Naive thymus-derived CD8-positive, alpha-beta T cell (primary cell): ENCODE measurements around the gene PRSS23. TPM values are rescaled to one million over a fixed set of nuclear protein-coding genes. Genes with fewer than 3 reads are reported as not detected.
"Not testable (repeated sequence)": the region's sequence is repeated elsewhere in the genome, so short reads cannot be mapped to it uniquely, and the experiment has no call there.

Experiments
- ATAC-seq, 2 donors: fragments of 150-1000 bp; cut with Tn5 transposase in 1 of 2; sonication (Bioruptor Pico), chemical (Tn5 transposase) in 1 of 2; 1 replicate in 1 of 2; 2 replicates in 1 of 2; pipeline ENCODE4 v1.10.0; 2021; ENCODE audit warnings: mild to moderate bottlenecking in 2 of 2, moderate library complexity in 2 of 2
- POLR2A ChIA-PET: fragments of 350-600 bp; sonication (Branson Sonifier 250); formaldehyde crosslinking; loops from one replicate; lab custom pipeline; 2021; ENCODE audit warnings: antibody characterized with exemption; lab: Charles Lee
- DNase-seq, 10 donors: peaks; one replicate each; pipeline versions ENCODE4 v3.0.0 to v3.0.0-alpha.2; 2020 to 2022
- H3K27ac Mint-ChIP-seq, 10 donors: one replicate each; pipeline ENCODE4 v1.8.0; 2020 to 2022; ENCODE audit warnings: mild to moderate bottlenecking in 10 of 10, mixed read lengths in 10 of 10, moderate library complexity in 4 of 10, inconsistent platforms in 1 of 10
- H3K27me3 Mint-ChIP-seq, 5 donors: one replicate each; pipeline ENCODE4 v1.8.0; 2021 to 2022; ENCODE audit warnings: mixed read lengths in 5 of 5
- H3K36me3 Mint-ChIP-seq, 3 donors: one replicate each; pipeline ENCODE4 v1.8.0; 2020 to 2022; ENCODE audit warnings: mixed read lengths in 3 of 3, mild to moderate bottlenecking in 2 of 3, inconsistent platforms in 1 of 3
- H3K4me1 Mint-ChIP-seq, 4 donors: one replicate each; pipeline ENCODE4 v1.8.0; 2021 to 2022; ENCODE audit warnings: mixed read lengths in 4 of 4
- H3K4me3 Mint-ChIP-seq, 10 donors: one replicate each; pipeline ENCODE4 v1.8.0; 2020 to 2022; ENCODE audit warnings: mild to moderate bottlenecking in 10 of 10, mixed read lengths in 10 of 10, moderate library complexity in 6 of 10, inconsistent platforms in 1 of 10
- H3K9me3 Mint-ChIP-seq, 9 donors: one replicate each; pipeline ENCODE4 v1.8.0; 2020 to 2022; ENCODE audit warnings: mixed read lengths in 9 of 9, mild to moderate bottlenecking in 3 of 9, inconsistent platforms in 1 of 9, moderate library complexity in 1 of 9
- polyA plus RNA-seq, 3 donors: library from polyadenylated mRNA; unstranded; fragments of 300-500 nt; fragmentation: Illumina TruSeq; gene quantifications; one replicate each; pipeline ENCODE4 v1.2.3, GENCODE V29; 2021
- total RNA-seq, 8 experiments: library from RNA in 2 of 8; stranded (reverse) in 2 of 8; gene quantifications; one replicate each; pipeline ENCODE4 v1.2.3 and lab custom pipeline; 2021 to 2026

PRSS23 gene
- total and polyA plus RNA-seq, 5 experiments from 2014 or later: 0.11 to 17.6 (median 0.36) TPM; not detected in 1

DNA sequence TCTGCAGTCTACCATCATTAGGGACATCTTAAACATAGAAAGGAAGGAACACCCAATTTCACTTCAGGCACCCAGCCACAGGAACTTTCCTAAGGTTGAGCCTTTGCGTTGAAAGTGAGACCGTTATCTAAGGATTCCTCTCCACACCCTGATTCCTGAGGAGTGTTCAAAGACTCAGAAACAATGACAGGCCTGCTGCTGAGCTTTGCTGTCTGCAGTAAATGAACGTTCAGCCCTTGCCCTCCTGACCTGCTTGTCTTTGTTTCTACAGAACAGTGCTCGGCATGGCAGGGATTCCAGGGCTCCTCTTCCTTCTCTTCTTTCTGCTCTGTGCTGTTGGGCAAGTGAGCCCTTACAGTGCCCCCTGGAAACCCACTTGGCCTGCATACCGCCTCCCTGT lies 7.0 kb downstream of the PRSS23 start:
- DNase-seq: no peak
- H3K4me1 Mint-ChIP-seq: peaks cover 0 to 15% (median 0%) of the 10 kb centered on the region in 4 donors
- H3K36me3 Mint-ChIP-seq: no peaks in the 10 kb centered on the region
- H3K9me3 Mint-ChIP-seq: no peaks in the 10 kb centered on the region
- ATAC-seq: no peak
- H3K27me3 Mint-ChIP-seq: peaks cover 9 to 63% (median 23%) of the 10 kb centered on the region in 5 donors
- POLR2A ChIA-PET: no interaction called here
- peak overlapping the region in 1 of 10 donors; percentile 11 for H3K27ac Mint-ChIP-seq
- no peak overlapping the region for H3K4me3 Mint-ChIP-seq

DNA sequence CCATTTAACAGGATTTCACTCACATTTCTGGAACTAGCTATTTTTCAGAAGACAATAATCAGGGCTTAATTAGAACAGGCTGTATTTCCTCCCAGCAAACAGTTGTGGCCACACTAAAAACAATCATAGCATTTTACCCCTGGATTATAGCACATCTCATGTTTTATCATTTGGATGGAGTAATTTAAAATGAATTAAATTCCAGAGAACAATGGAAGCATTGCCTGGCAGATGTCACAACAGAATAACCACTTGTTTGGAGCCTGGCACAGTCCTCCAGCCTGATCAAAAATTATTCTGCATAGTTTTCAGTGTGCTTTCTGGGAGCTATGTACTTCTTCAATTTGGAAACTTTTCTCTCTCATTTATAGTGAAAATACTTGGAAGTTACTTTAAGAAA lies 9.2 kb downstream of the PRSS23 start:
- Mint-ChIP-seq H3K27ac (no peak overlapping the region), H3K9me3 (no peaks in the 10 kb centered on the region), H3K27me3 (peaks cover 6 to 49% (median 12%) of the 10 kb centered on the region in 5 donors), H3K4me1 (peaks cover 0 to 15% (median 0%) of the 10 kb centered on the region in 4 donors), H3K4me3 (no peak overlapping the region), H3K36me3 (no peaks in the 10 kb centered on the region)
- POLR2A ChIA-PET: no interaction called here
- DNase-seq (no peak), ATAC-seq (no peak)

DNA sequence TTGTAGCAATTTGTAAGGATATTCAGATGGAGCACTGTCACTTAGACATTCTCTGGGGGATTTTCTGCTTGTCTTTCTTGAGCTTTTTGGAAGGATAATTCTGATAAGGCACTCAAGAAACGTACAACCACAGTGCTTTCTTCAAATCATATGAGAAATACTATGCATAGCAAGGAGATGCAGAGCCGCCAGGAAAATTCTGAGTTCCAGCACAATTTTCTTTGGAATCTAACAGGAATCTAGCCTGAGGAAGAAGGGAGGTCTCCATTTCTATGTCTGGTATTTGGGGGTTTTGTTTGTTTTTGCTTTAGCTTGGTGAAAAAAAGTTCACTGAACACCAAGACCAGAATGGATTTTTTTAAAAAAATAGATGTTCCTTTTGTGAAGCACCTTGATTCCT lies 9.9 kb downstream of the PRSS23 start:
- H3K4me3 Mint-ChIP-seq: no peak overlapping the region
- peaks cover 0 to 15% (median 0%) of the 10 kb centered on the region in 4 donors for H3K4me1 Mint-ChIP-seq
- DNase-seq: no peak
- peaks cover 4 to 42% (median 8%) of the 10 kb centered on the region in 5 donors for H3K27me3 Mint-ChIP-seq
- no peaks in the 10 kb centered on the region for H3K36me3 Mint-ChIP-seq
- no peak for ATAC-seq
- H3K27ac Mint-ChIP-seq: no peak overlapping the region
- no peaks in the 10 kb centered on the region for H3K9me3 Mint-ChIP-seq
- POLR2A ChIA-PET: no interaction called here

DNA sequence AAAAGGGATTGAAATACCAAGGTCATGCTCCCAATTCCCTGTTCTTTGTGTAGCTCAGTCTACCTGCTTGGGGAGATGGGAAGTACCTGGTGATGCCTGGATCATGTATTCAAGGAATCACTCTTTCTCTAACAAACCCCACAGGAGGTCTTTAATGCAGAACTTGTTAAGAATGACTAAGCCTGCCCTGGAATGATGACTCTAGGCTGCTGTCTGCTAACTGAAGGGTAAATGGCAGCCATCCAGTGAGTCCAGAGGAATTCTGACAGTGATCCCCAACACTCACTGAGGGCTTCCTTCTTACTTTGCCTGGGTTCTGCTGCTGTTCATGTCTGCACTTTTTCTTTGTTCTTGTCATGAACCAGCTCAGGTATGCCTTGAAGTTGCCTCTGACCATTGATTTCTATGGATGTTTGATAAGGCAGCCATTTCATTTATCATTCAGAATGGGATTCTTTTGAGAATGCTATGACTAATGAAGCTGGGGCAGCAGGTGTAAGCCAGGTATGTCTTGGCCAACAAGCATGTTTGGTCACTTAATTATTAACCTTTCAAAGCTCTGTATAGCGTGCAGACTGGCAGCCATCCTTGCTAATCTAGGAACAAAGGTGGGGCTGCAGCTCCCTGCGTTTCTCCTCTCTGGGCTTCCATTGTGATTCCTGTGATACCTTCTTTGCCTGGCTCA lies 11.4 kb downstream of the PRSS23 start:
- Mint-ChIP-seq H3K27me3 (peaks cover 3 to 41% (median 8%) of the 10 kb centered on the region in 5 donors), H3K4me3 (no peak overlapping the region), H3K4me1 (peaks cover 0 to 3% (median 0%) of the 10 kb centered on the region in 4 donors), H3K9me3 (no peaks in the 10 kb centered on the region), H3K36me3 (no peaks in the 10 kb centered on the region), H3K27ac (no peak overlapping the region)
- POLR2A ChIA-PET: no interaction called here
- DNase-seq: no peak
- no peak for ATAC-seq

DNA sequence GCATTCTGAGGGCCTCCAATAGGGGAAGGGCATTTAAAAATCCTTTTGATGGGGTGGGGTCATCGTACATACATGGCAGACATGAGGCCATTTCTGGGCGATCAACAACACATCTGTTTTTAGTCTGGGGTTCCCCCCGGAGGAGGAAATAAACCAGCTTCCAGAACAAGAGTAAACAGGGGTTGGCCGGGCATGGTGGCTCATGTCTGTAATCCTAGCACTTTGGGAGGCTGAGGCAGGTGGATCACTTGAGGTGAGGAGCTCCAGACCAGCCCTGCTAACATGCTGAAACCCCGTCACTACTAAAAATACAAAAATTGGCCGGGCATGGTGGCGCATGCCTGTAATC lies 12.0 kb downstream of the PRSS23 start:
- no peaks in the 10 kb centered on the region for H3K4me1 Mint-ChIP-seq
- no peaks in the 10 kb centered on the region for H3K36me3 Mint-ChIP-seq
- no peak overlapping the region for H3K27ac Mint-ChIP-seq
- H3K4me3 Mint-ChIP-seq: no peak overlapping the region
- POLR2A ChIA-PET: no interaction called here
- peaks cover 3 to 36% (median 8%) of the 10 kb centered on the region in 5 donors for H3K27me3 Mint-ChIP-seq
- no peaks in the 10 kb centered on the region for H3K9me3 Mint-ChIP-seq
- ATAC-seq: no peak
- no peak for DNase-seq

DNA sequence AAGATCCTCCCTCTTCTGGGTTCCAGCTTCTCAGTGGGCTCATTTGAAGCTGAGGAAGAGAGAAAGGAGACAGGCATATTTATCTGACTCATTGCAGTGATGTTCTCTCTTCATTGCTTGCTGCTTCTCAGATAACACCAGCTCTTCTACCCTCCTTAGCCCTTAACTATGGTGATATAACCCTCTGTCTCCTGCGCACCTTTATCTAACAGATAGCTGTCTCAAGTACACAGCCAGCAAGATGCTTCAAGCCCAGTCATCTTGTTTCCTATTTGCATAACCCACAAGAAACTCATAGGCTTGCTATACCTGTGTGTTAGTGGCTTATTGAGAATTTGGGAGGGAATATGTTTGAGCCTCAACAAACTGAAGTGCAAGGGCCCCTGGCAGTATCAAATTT lies 12.6 kb downstream of the PRSS23 start:
- peaks cover 6 to 30% (median 7%) of the 10 kb centered on the region in 5 donors for H3K27me3 Mint-ChIP-seq
- H3K4me3 Mint-ChIP-seq: no peak overlapping the region
- POLR2A ChIA-PET: no interaction called here
- no peak overlapping the region for H3K27ac Mint-ChIP-seq
- DNase-seq (no peak), ATAC-seq (no peak)
- no peaks in the 10 kb centered on the region for H3K4me1 Mint-ChIP-seq
- H3K36me3 Mint-ChIP-seq: no peaks in the 10 kb centered on the region
- H3K9me3 Mint-ChIP-seq: no peaks in the 10 kb centered on the region

DNA sequence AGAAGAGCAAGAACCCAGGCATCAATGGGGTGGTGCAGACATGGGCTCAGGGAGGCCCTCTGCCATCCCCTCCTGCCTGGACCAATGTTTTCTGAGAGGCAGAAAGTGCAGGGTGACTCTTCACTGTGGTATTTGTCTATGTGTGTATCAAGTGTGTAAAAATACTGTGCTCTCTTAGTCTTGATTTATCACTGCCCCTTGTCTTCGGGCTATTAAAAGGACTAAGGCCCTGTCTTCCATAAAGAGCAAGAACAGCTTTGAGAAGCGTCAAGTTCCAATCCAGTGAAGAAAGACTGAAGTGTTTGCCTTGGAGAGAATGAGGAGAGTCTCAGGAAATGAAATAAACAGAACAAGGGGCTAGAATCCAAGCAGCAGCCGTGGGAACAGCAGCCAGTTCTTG lies 14.4 kb downstream of the PRSS23 start:
- H3K27me3 Mint-ChIP-seq: peaks cover 3 to 22% (median 6%) of the 10 kb centered on the region in 5 donors
- peak in 1 of 2 donors; percentile 6 for ATAC-seq
- no peaks in the 10 kb centered on the region for H3K36me3 Mint-ChIP-seq
- no peaks in the 10 kb centered on the region for H3K9me3 Mint-ChIP-seq
- H3K4me1 Mint-ChIP-seq: peaks cover 0 to 6% (median 2%) of the 10 kb centered on the region in 4 donors
- DNase-seq: no peak
- POLR2A ChIA-PET: no interaction called here
- H3K4me3 Mint-ChIP-seq: no peak overlapping the region
- no peak overlapping the region for H3K27ac Mint-ChIP-seq

DNA sequence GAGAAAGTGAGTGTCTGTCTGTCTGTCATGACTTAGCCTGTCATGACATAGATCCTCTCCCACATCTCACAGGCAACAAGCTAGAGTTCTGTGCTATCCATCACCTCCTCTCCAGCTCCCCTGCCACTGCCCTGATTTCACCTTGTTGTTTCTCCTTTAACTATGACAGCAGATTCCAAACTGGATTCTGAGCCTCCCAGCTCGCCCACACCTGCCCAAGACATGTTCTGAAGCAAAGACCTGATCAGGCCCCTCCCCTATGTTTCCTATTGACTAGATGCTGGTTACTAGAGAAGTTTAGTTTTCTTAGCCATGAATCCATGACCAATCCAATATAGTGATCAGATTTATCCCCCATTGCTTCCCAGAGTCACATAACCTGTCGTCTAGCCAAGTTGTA lies 15.4 kb downstream of the PRSS23 start:
- Mint-ChIP-seq H3K27ac (no peak overlapping the region), H3K4me3 (no peak overlapping the region), H3K9me3 (no peaks in the 10 kb centered on the region), H3K4me1 (peaks cover 0 to 6% (median 2%) of the 10 kb centered on the region in 4 donors), H3K27me3 (peaks cover 3 to 22% (median 6%) of the 10 kb centered on the region in 5 donors), H3K36me3 (no peaks in the 10 kb centered on the region)
- no peak for DNase-seq
- POLR2A ChIA-PET: no interaction called here
- ATAC-seq: no peak

DNA sequence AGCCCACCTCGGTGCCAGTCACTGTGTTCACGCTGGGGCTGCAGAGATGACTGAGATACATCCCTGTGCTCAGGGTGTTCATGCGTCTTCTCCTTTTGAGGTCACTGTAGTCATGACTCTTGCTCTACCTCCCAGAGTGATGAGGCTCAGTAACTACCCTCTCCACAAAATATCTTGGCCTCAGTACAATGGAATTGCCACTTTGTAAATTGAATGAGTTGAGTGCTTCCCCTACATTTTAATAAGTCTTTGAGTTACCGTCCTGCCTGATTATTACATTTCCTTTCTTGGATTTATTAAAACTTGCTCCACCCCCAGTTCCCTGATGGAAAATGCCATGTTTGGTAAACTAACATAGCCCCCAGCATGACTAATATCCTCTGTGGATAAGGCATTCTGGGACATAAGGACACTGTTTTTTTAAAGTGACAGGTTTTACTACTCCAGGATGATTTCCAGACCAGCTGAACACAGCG lies 15.9 kb downstream of the PRSS23 start:
- H3K9me3 Mint-ChIP-seq: no peaks in the 10 kb centered on the region
- H3K36me3 Mint-ChIP-seq: no peaks in the 10 kb centered on the region
- POLR2A ChIA-PET: no interaction called here
- peaks cover 3 to 22% (median 6%) of the 10 kb centered on the region in 5 donors for H3K27me3 Mint-ChIP-seq
- no peak overlapping the region for H3K27ac Mint-ChIP-seq
- no peak overlapping the region for H3K4me3 Mint-ChIP-seq
- ATAC-seq (no peak), DNase-seq (no peak)
- H3K4me1 Mint-ChIP-seq: peaks cover 0 to 6% (median 2%) of the 10 kb centered on the region in 4 donors

DNA sequence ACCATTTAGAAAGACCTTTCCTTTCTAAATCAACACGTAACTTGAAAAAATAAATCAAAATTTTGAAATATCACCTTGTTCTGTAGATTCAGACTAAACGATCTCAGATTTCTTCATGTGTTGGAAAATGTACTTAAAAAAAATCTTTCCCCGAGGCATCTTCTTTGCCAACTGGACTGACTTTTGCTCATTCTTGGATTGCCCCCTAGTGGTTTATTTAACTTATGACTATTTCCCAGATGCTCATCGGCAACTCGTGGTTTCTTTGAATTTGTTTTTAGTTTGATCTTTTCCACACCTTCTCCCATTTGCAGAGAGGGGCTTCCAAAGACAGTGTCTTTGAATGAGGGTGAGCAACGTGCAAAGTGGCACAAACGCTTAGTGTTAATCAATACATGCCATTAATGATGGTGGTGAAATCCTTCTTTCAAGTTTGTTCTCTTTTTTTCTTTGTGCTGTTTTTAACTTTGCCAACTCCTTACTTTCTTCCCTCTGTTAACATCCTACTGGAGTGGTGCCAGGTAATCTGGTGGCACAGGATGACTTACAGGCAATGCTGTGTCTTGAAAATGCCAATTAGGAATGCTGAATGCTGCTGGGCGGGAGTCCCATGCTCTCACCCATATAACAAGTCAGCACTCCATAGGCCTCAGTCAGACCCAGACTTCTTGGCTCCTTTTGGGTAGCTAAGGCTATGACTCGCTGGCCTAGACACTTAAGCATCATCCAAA lies 18.3 kb downstream of the PRSS23 start:
- H3K27me3 Mint-ChIP-seq: peaks cover 3 to 15% (median 6%) of the 10 kb centered on the region in 5 donors
- POLR2A ChIA-PET: no interaction called here
- DNase-seq (peak in 3 of 10 donors; percentile 38 to 43 (median 40)), ATAC-seq (peak in 1 of 2 donors; percentile 27)
- no peaks in the 10 kb centered on the region for H3K36me3 Mint-ChIP-seq
- H3K9me3 Mint-ChIP-seq: peaks cover 0 to 3% (median 0%) of the 10 kb centered on the region in 9 donors
- peaks cover 0 to 6% (median 2%) of the 10 kb centered on the region in 4 donors for H3K4me1 Mint-ChIP-seq
- H3K27ac Mint-ChIP-seq: peak overlapping the region in 1 of 10 donors; percentile 39
- no peak overlapping the region for H3K4me3 Mint-ChIP-seq

DNA sequence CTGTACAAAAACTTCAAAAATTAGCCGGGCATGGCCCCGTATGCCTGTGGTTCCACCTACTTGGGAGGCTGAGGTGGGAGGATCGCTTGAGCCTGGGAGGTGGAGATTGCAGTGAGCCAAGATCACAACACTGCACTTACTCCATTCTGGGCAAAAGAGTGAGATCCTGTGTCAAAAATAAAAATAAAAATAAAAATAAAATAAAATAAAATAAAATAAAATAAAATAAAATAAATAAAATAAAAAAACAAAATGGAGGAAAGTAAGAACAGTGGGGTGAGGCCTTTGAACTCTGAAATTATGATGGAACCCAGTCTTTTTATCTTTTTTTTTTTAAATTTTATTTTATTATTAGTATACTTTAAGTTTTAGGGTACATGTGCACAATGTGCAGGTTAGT lies 23.8 kb downstream of the PRSS23 start:
- H3K27me3 Mint-ChIP-seq, ATAC-seq, H3K4me3 Mint-ChIP-seq, H3K36me3 Mint-ChIP-seq, H3K4me1 Mint-ChIP-seq, DNase-seq, POLR2A ChIA-PET, H3K27ac Mint-ChIP-seq, H3K9me3 Mint-ChIP-seq: not testable (repeated sequence)

DNA sequence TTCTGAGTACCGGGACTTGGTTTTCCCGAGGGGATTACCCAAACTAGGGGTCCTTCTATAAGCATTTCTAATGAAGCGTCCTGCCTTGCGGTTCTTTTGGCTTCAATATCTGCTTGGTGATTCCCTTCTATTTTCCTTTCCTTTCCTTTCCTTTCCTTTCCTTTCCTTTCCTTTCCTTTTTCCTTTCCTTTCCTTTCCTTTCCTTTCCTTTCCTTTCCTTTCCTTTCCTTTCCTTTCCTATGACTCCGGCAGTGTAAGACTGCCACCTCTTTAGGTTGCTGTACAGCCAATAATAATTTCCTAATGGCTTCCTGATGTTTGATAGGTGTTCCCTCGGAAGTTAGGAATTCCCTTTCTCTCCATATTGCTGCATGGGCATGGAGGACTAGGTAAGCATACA lies 34.0 kb downstream of the PRSS23 start:
- DNase-seq, POLR2A ChIA-PET, H3K27ac Mint-ChIP-seq, H3K36me3 Mint-ChIP-seq, ATAC-seq, H3K4me1 Mint-ChIP-seq, H3K9me3 Mint-ChIP-seq, H3K4me3 Mint-ChIP-seq: not testable (repeated sequence)
- peaks cover 17 to 63% (median 31%) of the 10 kb centered on the region in 5 donors for H3K27me3 Mint-ChIP-seq

DNA sequence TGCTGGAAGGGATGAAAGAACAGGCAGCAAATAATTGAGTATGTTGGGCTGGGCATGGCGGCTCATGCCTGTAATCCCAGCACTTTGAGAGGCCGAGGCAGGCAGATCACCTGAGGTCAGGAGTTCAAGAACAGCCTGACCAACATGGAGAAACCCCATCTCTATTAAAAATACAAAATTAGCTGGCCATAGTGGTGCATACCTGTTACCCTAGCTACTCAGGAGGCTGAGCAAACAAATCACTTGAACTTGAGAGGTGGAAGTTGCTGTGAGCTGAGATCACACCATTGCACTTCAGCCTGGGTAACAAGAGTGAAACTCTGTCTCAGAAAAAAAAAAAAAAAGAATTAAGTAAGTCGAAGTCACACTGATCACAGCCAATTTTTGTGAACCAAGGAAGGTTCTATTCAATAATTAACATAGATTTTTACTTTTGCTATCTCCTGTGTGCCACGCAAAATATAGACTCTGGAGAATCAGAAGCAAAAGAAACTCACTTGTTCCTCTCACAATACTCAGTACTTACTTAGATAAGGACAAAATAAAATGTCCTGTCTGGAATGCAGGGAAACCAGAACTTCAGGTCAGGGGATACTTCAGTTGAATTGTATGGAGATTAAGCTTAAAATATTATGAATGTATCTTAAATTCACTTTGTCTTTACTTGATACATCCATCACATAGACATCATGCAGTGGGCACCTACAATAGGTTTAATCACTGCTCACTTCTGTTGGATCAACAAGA lies 44.6 kb downstream of the PRSS23 start:
- ATAC-seq, H3K4me1 Mint-ChIP-seq, H3K36me3 Mint-ChIP-seq, H3K27ac Mint-ChIP-seq, DNase-seq, H3K27me3 Mint-ChIP-seq, H3K4me3 Mint-ChIP-seq, POLR2A ChIA-PET: not testable (repeated sequence)
- peaks cover 0 to 18% (median 5%) of the 10 kb centered on the region in 9 donors for H3K9me3 Mint-ChIP-seq
